ENCODE results near the gene GPR84.
"Not testable (repeated sequence)": the region's sequence is repeated elsewhere in the genome, so short reads cannot be mapped to it uniquely, and the experiment has no call there.

GPR84 gene

GRCh38 chr12:54354271-54354670 is 10.0 kb downstream of the GPR84 start:
- not testable (repeated sequence) for DNase-seq

GRCh38 chr12:54352891-54353874 is 11.1 kb downstream of the GPR84 start:
- no peak for DNase-seq

GRCh38 chr12:54352022-54352531 is 12.2 kb downstream of the GPR84 start:
- DNase-seq = peak; percentile 48 to 62

GRCh38 chr12:54351341-54351740 is 12.9 kb downstream of the GPR84 start:
- DNase-seq = no peak

GRCh38 chr12:54350743-54351142 is 13.5 kb downstream of the GPR84 start:
- DNase-seq = no peak

GRCh38 chr12:54349679-54350078 is 14.6 kb downstream of the GPR84 start:
- DNase-seq = no peak

- DNase-seq = no peak
These were observed 15.2 kb downstream of the GPR84 start for GRCh38 chr12:54349036-54349435.

GRCh38 chr12:54341378-54342300 is 22.6 kb downstream of the GPR84 start:
- no peak for DNase-seq

- DNase-seq = no peak
These were observed 23.4 kb downstream of the GPR84 start for GRCh38 chr12:54340846-54341245.

GRCh38 chr12:54338698-54339296 is 25.5 kb downstream of the GPR84 start:
- DNase-seq = no peak

- DNase-seq = no peak
These were observed 26.2 kb downstream of the GPR84 start for GRCh38 chr12:54337854-54338650.

GRCh38 chr12:54337280-54337842 is 26.9 kb downstream of the GPR84 start:
- DNase-seq = no peak

GRCh38 chr12:54333420-54334034 is 30.8 kb downstream of the GPR84 start:
- no peak for DNase-seq

GRCh38 chr12:54331461-54331860 is 32.8 kb downstream of the GPR84 start:
- DNase-seq = no peak

- no peak for DNase-seq
These were observed 33.8 kb downstream of the GPR84 start for GRCh38 chr12:54330442-54330841.

- no peak for DNase-seq
These were observed 34.5 kb downstream of the GPR84 start for GRCh38 chr12:54329759-54330158.

- DNase-seq = no peak
These were observed 35.5 kb downstream of the GPR84 start for GRCh38 chr12:54328595-54329337.

- DNase-seq = not testable (repeated sequence)
These were observed 38.7 kb downstream of the GPR84 start for GRCh38 chr12:54325442-54326109.

GRCh38 chr12:54324617-54325441 is 39.5 kb downstream of the GPR84 start, which contains the start of gene COPZ1:
COPZ1 (plus strand) TSS chr12:54325131; CDS start chr12:54325164, 33 bp downstream.
- DNase-seq = peak; percentile 93 to 95

All from activated T-cell treated with anti-CD3 and anti-CD28 coated beads, Interleukin-2, amount 50 U/mL, for 48 hours (primary cell).